NCI-H1105 treated with DMSO at 0.1 percent for 48 hours (cell line): Measurements from ENCODE around the gene ANKRD29.

Experiments
- DNase-seq: peaks from one replicate; lab custom pipeline; 2025; lab: John Stamatoyannopoulos, UW

Gene ANKRD29

GRCh38 chr18:23684515-23685197 is 21.9 kb upstream of the ANKRD29 start:
- no peak for DNase-seq

GRCh38 chr18:23683671-23684070 is 21.0 kb upstream of the ANKRD29 start:
- DNase-seq = no peak

- no peak for DNase-seq
Observed at GRCh38 chr18:23683155-23683554, 20.4 kb upstream of the ANKRD29 start.

GRCh38 chr18:23682472-23682871 is 19.8 kb upstream of the ANKRD29 start:
- DNase-seq = no peak

GRCh38 chr18:23682045-23682444 is 19.3 kb upstream of the ANKRD29 start:
- no peak for DNase-seq

- DNase-seq = no peak
Observed at GRCh38 chr18:23675896-23676295, 13.2 kb upstream of the ANKRD29 start.

- no peak for DNase-seq
Observed at GRCh38 chr18:23675236-23675635, 12.5 kb upstream of the ANKRD29 start.

- DNase-seq = no peak
Observed at GRCh38 chr18:23673725-23674124, 11.0 kb upstream of the ANKRD29 start.

- DNase-seq = no peak
Observed at GRCh38 chr18:23671564-23671963, 8.9 kb upstream of the ANKRD29 start.

GRCh38 chr18:23669804-23670405 is 7.2 kb upstream of the ANKRD29 start:
- no peak for DNase-seq

GRCh38 chr18:23669202-23669766 is 6.6 kb upstream of the ANKRD29 start:
- no peak for DNase-seq

GRCh38 chr18:23668731-23669130 is 6.0 kb upstream of the ANKRD29 start:
- DNase-seq = no peak

- DNase-seq = no peak
Observed at GRCh38 chr18:23667114-23667513, 4.4 kb upstream of the ANKRD29 start.

GRCh38 chr18:23664674-23665073 is 2.0 kb upstream of the ANKRD29 start:
- DNase-seq = no peak

GRCh38 chr18:23661735-23662308 is 889 bp downstream of the ANKRD29 start:
- DNase-seq = no peak

GRCh38 chr18:23658285-23658684 is 4.4 kb downstream of the ANKRD29 start:
- no peak for DNase-seq

- DNase-seq = no peak
Observed at GRCh38 chr18:23652232-23652631, 10.5 kb downstream of the ANKRD29 start.

GRCh38 chr18:23650968-23651927 is 11.5 kb downstream of the ANKRD29 start:
- DNase-seq = no peak

- no peak for DNase-seq
Observed at GRCh38 chr18:23648940-23649607, 13.6 kb downstream of the ANKRD29 start.

GRCh38 chr18:23648456-23648855 is 14.3 kb downstream of the ANKRD29 start:
- DNase-seq = no peak

- DNase-seq = no peak
Observed at GRCh38 chr18:23646282-23646681, 16.4 kb downstream of the ANKRD29 start.
